Body of pancreas (tissue), 4 donors: ENCODE results near the gene TBX4.

Experiments used
- POLR2A ChIP-seq, 3 donors: fragments of 450-650 bp; IDR thresholded peaks; one replicate each; pipeline ENCODE4 v1.6.1; 2016; ENCODE audit warnings: antibody characterized with exemption in 3 of 3, mild to moderate bottlenecking in 2 of 3
- TF ChIP-seq, protein P1 (sequence below), 7 experiments: fragments of 450-650 bp in 4 of 7; fragments of 200-600 bp in 3 of 7; sonication (generic) in 3 of 7; IDR thresholded peaks; one replicate each; pipeline ENCODE4 v1.5.1; 2016 to 2019; ENCODE audit warnings: antibody characterized with exemption in 7 of 7

DNA sequence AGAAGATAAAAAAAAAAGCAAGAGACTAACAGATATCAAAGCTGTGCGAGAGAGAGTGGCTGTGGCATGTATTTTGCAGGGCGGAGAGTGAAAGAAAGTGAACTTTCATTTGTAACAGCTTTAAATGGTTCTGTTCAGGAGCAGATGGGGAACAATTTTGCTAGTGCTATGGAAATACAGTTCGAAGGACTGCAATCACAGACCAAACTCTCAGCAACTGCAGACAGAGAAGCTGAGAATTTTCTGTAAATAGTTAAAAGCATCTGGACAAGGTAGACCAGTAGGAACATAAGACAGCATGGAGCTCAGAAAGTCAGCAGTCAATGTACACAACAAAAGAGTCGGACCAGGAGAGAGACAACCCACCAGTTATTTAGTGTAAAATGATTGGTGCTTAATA, 62.3 kb downstream of the TBX4 start:
- TF ChIP-seq, protein P1, sequence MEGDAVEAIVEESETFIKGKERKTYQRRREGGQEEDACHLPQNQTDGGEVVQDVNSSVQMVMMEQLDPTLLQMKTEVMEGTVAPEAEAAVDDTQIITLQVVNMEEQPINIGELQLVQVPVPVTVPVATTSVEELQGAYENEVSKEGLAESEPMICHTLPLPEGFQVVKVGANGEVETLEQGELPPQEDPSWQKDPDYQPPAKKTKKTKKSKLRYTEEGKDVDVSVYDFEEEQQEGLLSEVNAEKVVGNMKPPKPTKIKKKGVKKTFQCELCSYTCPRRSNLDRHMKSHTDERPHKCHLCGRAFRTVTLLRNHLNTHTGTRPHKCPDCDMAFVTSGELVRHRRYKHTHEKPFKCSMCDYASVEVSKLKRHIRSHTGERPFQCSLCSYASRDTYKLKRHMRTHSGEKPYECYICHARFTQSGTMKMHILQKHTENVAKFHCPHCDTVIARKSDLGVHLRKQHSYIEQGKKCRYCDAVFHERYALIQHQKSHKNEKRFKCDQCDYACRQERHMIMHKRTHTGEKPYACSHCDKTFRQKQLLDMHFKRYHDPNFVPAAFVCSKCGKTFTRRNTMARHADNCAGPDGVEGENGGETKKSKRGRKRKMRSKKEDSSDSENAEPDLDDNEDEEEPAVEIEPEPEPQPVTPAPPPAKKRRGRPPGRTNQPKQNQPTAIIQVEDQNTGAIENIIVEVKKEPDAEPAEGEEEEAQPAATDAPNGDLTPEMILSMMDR (IDR thresholded peaks at IDR 0.05), result no peak
- no peak for TF ChIP-seq POLR2A (IDR thresholded peaks at IDR 0.05)
